Measurements from ENCODE around the gene F5.

DNA sequence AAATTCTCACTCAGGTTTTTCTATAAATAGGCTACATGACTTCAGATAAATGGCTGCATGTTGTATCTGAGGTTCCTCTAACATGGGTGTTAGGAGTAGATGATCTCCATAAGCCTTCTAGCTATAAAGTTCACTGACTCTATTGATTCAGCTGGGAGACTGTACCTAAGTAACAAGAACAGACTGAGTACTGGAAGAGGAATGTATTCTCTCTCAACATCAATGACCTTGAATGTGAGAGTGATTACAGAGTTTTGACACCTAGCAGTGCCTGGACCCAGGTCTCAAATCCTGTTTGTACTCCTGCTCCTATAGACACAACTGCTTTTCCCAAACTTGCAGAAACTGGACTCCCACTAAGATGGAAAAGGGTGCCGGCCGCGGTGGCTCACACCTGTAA is 91.9 kb downstream of the F5 start:
- TF ChIP-seq EZH2 (IDR thresholded peaks at IDR 0.05) (no peak), POLR2AphosphoS5 (IDR thresholded peaks at IDR 0.05; ENCODE audit: borderline replicate concordance, low read depth, low read length) (no peak), FOXP2 (optimal IDR thresholded peaks at IDR 0.05; ENCODE audit: control extremely low read depth, extremely low read length, insufficient read depth) (no peak)
